ENCODE data around the gene TOMM20. TPM values are rescaled to one million over a fixed set of nuclear protein-coding genes. Genes with fewer than 3 reads are reported as not detected.

The TOMM20 gene
- total and polyA plus RNA-seq, 9 of the 15 experiments (the other 6 are each of a cell fraction or from before 2014, with no cell fraction given) = 70.6 to 334 (median 159) TPM

- 0 out of 2 replicates have a peak, but pooled peaks have one; percentile 40 for TF ChIP-seq ATF4 (CRISPR knock-in tag; IDR thresholded peaks at IDR 0.05)
- TF ChIP-seq GABPB1 (CRISPR knock-in tag; IDR thresholded peaks at IDR 0.05) = peak; percentile 94
- no peak for TF ChIP-seq TCFL5 (CRISPR knock-in tag; conservative IDR thresholded peaks at IDR 0.05)
- peak; percentile 53 for TF ChIP-seq FIP1L1 (IDR thresholded peaks at IDR 0.05; ENCODE audit: low read depth, low read length, poor library complexity, severe bottlenecking)
- TF ChIP-seq TAF1 (IDR thresholded peaks at IDR 0.05; ENCODE audit: control insufficient read depth, extremely low read depth, insufficient read depth, low read length, severe bottlenecking) = peak; percentile 100
- TF ChIP-seq ATF3 (IDR thresholded peaks at IDR 0.05) = no peak
- no peak; the same call in 1 of the 2 replicates for TF ChIP-seq ATF3 (CRISPR knock-in tag; conservative IDR thresholded peaks at IDR 0.05)
- no peak for TF ChIP-seq ZNF584 (CRISPR knock-in tag; IDR thresholded peaks at IDR 0.05; ENCODE audit: low read depth)
- TF ChIP-seq, protein P1, sequence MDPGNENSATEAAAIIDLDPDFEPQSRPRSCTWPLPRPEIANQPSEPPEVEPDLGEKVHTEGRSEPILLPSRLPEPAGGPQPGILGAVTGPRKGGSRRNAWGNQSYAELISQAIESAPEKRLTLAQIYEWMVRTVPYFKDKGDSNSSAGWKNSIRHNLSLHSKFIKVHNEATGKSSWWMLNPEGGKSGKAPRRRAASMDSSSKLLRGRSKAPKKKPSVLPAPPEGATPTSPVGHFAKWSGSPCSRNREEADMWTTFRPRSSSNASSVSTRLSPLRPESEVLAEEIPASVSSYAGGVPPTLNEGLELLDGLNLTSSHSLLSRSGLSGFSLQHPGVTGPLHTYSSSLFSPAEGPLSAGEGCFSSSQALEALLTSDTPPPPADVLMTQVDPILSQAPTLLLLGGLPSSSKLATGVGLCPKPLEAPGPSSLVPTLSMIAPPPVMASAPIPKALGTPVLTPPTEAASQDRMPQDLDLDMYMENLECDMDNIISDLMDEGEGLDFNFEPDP (CRISPR knock-in tag; IDR thresholded peaks at IDR 0.05) = 0 out of 2 replicates have a peak, but pooled peaks have one; percentile 73
- peak; percentile 22; the same call in 1 of the 2 replicates for TF ChIP-seq ZHX1 (conservative IDR thresholded peaks at IDR 0.05; ENCODE audit: low read length)
- TF ChIP-seq, protein P2, sequence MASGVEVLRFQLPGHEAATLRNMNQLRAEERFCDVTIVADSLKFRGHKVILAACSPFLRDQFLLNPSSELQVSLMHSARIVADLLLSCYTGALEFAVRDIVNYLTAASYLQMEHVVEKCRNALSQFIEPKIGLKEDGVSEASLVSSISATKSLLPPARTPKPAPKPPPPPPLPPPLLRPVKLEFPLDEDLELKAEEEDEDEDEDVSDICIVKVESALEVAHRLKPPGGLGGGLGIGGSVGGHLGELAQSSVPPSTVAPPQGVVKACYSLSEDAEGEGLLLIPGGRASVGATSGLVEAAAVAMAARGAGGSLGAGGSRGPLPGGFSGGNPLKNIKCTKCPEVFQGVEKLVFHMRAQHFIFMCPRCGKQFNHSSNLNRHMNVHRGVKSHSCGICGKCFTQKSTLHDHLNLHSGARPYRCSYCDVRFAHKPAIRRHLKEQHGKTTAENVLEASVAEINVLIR (CRISPR knock-in tag; IDR thresholded peaks at IDR 0.05) = no peak
- TF ChIP-seq CBFA2T3 (IDR thresholded peaks at IDR 0.05) = peak; percentile 22; the same call in 1 of the 2 replicates
- TF ChIP-seq, protein P3, sequence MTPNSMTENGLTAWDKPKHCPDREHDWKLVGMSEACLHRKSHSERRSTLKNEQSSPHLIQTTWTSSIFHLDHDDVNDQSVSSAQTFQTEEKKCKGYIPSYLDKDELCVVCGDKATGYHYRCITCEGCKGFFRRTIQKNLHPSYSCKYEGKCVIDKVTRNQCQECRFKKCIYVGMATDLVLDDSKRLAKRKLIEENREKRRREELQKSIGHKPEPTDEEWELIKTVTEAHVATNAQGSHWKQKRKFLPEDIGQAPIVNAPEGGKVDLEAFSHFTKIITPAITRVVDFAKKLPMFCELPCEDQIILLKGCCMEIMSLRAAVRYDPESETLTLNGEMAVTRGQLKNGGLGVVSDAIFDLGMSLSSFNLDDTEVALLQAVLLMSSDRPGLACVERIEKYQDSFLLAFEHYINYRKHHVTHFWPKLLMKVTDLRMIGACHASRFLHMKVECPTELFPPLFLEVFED (CRISPR knock-in tag; conservative IDR thresholded peaks at IDR 0.05) = peak; percentile 78; the same call in 1 of the 2 replicates
- peak; percentile 47; the same call in 1 of the 2 replicates for TF ChIP-seq ESRRA (IDR thresholded peaks at IDR 0.05; ENCODE audit: borderline replicate concordance, low read depth)
- TF ChIP-seq, protein P4, sequence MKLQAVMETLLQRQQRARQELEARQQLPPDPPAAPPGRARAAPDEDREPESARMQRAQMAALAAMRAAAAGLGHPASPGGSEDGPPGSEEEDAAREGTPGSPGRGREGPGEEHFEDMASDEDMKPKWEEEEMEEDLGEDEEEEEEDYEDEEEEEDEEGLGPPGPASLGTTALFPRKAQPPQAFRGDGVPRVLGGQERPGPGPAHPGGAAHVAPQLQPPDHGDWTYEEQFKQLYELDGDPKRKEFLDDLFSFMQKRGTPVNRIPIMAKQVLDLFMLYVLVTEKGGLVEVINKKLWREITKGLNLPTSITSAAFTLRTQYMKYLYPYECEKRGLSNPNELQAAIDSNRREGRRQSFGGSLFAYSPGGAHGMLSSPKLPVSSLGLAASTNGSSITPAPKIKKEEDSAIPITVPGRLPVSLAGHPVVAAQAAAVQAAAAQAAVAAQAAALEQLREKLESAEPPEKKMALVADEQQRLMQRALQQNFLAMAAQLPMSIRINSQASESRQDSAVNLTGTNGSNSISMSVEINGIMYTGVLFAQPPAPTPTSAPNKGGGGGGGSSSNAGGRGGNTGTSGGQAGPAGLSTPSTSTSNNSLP (IDR thresholded peaks at IDR 0.05; ENCODE audit: borderline replicate concordance, low read depth, low read length) = no peak
These were observed 32.5 kb upstream of the TOMM20 start, which contains the start of gene RBM34 (continued) for GRCh38 chr1:235160957-235161684.
